CD8-positive, alpha-beta memory T cell (primary cell): Measurements from ENCODE around the gene FAM83E. TPM values are rescaled to one million over a fixed set of nuclear protein-coding genes. Genes with fewer than 3 reads are reported as not detected.

Experiments used
- CTCF ChIA-PET: fragments of 350-600 bp; sonication (Branson Sonifier 250); formaldehyde crosslinking; loops from one replicate; lab custom pipeline; 2021; ENCODE audit warnings: antibody characterized with exemption; lab: Charles Lee
- POLR2A ChIA-PET: fragments of 350-600 bp; sonication (Branson Sonifier 250); formaldehyde crosslinking; loops from one replicate; lab custom pipeline; 2021; ENCODE audit warnings: antibody characterized with exemption; lab: Charles Lee
- DNase-seq, 5 donors: peaks; one replicate each; pipeline versions ENCODE4 v3.0.0 to v3.0.0-alpha.2; 2020 to 2022; ENCODE audit warnings: mixed read lengths in 1 of 5
- H3K27ac ChIP-seq: one replicate; pipeline ENCODE4 v1.7.0; 2013; ENCODE audit warnings: low read depth, mild to moderate bottlenecking, low read length, moderate library complexity
- H3K27me3 ChIP-seq: 2 replicates; pipeline ENCODE4 v1.7.0; 2013; ENCODE audit warnings: low read length, mild to moderate bottlenecking; ENCODE audit not compliant: insufficient read depth, poor library complexity, severe bottlenecking
- H3K36me3 ChIP-seq: 2 replicates; pipeline ENCODE4 v1.7.0; 2013; ENCODE audit warnings: mild to moderate bottlenecking, low read length, moderate library complexity; ENCODE audit not compliant: insufficient read depth
- H3K4me1 ChIP-seq: 2 replicates; pipeline ENCODE4 v1.7.0; 2013; ENCODE audit warnings: mild to moderate bottlenecking, low read length, moderate library complexity; ENCODE audit not compliant: insufficient read depth
- H3K4me3 ChIP-seq: 2 replicates; pipeline ENCODE4 v1.7.0; 2013; ENCODE audit warnings: mild to moderate bottlenecking, low read length
- H3K9me3 ChIP-seq: 2 replicates; pipeline ENCODE4 v1.7.0; 2013; ENCODE audit warnings: mild to moderate bottlenecking, low read length
- H3K27ac Mint-ChIP-seq, 8 donors: one replicate each; pipeline ENCODE4 v1.8.0; 2020 to 2021; ENCODE audit warnings: mixed read lengths in 8 of 8, mild to moderate bottlenecking in 6 of 8, inconsistent platforms in 3 of 8, moderate library complexity in 3 of 8
- H3K27me3 Mint-ChIP-seq, 2 donors: one replicate each; pipeline ENCODE4 v1.8.0; 2020 to 2021; ENCODE audit warnings: mixed read lengths in 2 of 2, mild to moderate bottlenecking in 1 of 2, moderate library complexity in 1 of 2
- H3K36me3 Mint-ChIP-seq, 3 donors: one replicate each; pipeline ENCODE4 v1.8.0; 2020 to 2021; ENCODE audit warnings: mixed read lengths in 3 of 3, inconsistent platforms in 1 of 3, mild to moderate bottlenecking in 1 of 3
- H3K4me1 Mint-ChIP-seq, 3 donors: one replicate each; pipeline ENCODE4 v1.8.0; 2020 to 2021; ENCODE audit warnings: mixed read lengths in 3 of 3, inconsistent platforms in 1 of 3, mild to moderate bottlenecking in 1 of 3
- H3K4me3 Mint-ChIP-seq, 7 donors: one replicate each; pipeline ENCODE4 v1.8.0; 2020 to 2021; ENCODE audit warnings: mixed read lengths in 7 of 7, mild to moderate bottlenecking in 6 of 7, moderate library complexity in 4 of 7, inconsistent platforms in 2 of 7
- H3K9me3 Mint-ChIP-seq, 5 donors: one replicate each; pipeline ENCODE4 v1.8.0; 2020 to 2022; ENCODE audit warnings: mixed read lengths in 5 of 5, mild to moderate bottlenecking in 3 of 5, moderate library complexity in 2 of 5, inconsistent platforms in 1 of 5
- polyA plus RNA-seq: library from polyadenylated mRNA; unstranded; fragments of 300-500 nt; fragmentation: Illumina TruSeq; gene quantifications from one replicate; pipeline ENCODE4 v1.2.3, GENCODE V29; 2021
- total RNA-seq, 2 experiments: library from RNA; stranded (reverse); gene quantifications; one replicate each; pipeline ENCODE4 v1.2.3, GENCODE V29; 2021

The FAM83E gene
- total and polyA plus RNA-seq, 3 experiments from 2014 or later: 3.7 to 5.4 TPM; not detected in 1

DNA sequence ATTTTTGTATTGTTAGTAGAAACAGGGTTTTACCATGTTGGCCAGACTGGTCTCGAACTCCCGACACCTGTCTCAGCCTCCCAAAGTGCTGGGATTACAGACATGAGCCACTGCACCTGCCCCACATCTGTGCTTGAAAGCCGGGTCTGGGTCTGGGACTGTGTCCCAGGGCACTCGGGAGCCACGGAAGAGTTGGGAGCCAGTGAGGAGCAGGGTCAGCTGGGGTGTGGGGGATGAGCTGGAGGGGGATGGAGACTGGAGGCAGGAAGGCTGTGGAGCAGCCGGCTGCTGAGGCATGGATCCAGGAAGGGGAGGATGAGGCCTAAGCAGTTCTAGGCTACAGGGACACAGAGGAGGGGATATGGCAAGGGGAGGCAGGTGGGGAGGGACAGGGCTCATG lies 19.0 kb downstream of the FAM83E start:
- Histone ChIP-seq H3K36me3 (no peaks in the 10 kb centered on the region), H3K4me3 (no peak overlapping the region), H3K9me3 (no peaks in the 10 kb centered on the region), H3K4me1 (peaks cover 6% of the 10 kb centered on the region), H3K27ac (no peak overlapping the region), H3K27me3 (no peaks in the 10 kb centered on the region)
- peak overlapping the region in 3 of 8 donors; percentile 10 to 76 (median 33) for H3K27ac Mint-ChIP-seq
- H3K27me3 Mint-ChIP-seq: peaks cover 0 to 4% of the 10 kb centered on the region in 2 donors
- H3K36me3 Mint-ChIP-seq: peaks cover 0 to 2% (median 0%) of the 10 kb centered on the region in 3 donors
- no peak for DNase-seq
- H3K4me1 Mint-ChIP-seq: peaks cover 4 to 18% (median 5%) of the 10 kb centered on the region in 3 donors
- ChIA-PET POLR2A (interaction anchor here (0.8 kb wide), 1 partner anchor 82 kb away, joined by 3 read pairs; no protein-coding TSS in a partner anchor), CTCF (interaction anchor here (1.1 to 1.6 kb wide), 4 partner anchors 12 to 262 kb away, joined by 3 to 8 read pairs (median 6); no protein-coding TSS in a partner anchor)
- peak overlapping the region in 3 of 7 donors; percentile 17 to 58 (median 37) for H3K4me3 Mint-ChIP-seq
- H3K9me3 Mint-ChIP-seq: no peaks in the 10 kb centered on the region

DNA sequence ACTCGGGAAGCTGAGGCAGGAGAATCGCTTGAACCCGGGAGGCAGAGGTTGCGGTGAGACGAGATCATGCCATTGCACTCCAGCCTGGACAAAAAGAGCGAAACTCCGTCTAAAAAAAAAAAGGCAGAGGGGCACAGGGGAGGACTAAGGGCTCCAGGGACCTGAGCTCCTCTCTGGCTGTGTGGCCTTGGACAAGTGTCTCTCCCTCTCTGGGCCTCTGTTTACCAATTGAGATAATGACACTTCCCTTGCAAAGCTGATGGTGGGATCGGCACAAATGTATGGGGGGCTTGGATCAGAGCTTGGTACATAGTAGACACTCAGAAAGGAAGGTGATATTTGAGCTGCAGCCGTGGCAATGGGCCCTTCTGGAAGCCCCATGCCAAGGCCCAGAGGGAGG lies 19.7 kb downstream of the FAM83E start:
- H3K27ac ChIP-seq: no peak overlapping the region
- H3K36me3 ChIP-seq: no peaks in the 10 kb centered on the region
- peaks cover 0 to 4% of the 10 kb centered on the region in 2 donors for H3K27me3 Mint-ChIP-seq
- H3K4me3 ChIP-seq: no peak overlapping the region
- H3K9me3 Mint-ChIP-seq: no peaks in the 10 kb centered on the region
- H3K4me3 Mint-ChIP-seq: peak overlapping the region in 4 of 7 donors; percentile 10 to 58 (median 42)
- ChIA-PET POLR2A (interaction anchor here (0.8 kb wide), 1 partner anchor 81 kb away, joined by 3 read pairs; no protein-coding TSS in a partner anchor), CTCF (interaction anchor here (1.1 to 2.0 kb wide), 6 partner anchors 13 to 261 kb away, joined by 3 to 8 read pairs (median 5); no protein-coding TSS in a partner anchor)
- peaks cover 0 to 2% (median 0%) of the 10 kb centered on the region in 3 donors for H3K36me3 Mint-ChIP-seq
- DNase-seq: no peak
- no peaks in the 10 kb centered on the region for H3K27me3 ChIP-seq
- H3K9me3 ChIP-seq: no peaks in the 10 kb centered on the region
- H3K27ac Mint-ChIP-seq: peak overlapping the region in 7 of 8 donors; percentile 3 to 97 (median 70)
- peaks cover 4 to 18% (median 5%) of the 10 kb centered on the region in 3 donors for H3K4me1 Mint-ChIP-seq
- H3K4me1 ChIP-seq: peaks cover 6% of the 10 kb centered on the region

GRCh38 chr19:48591021-48591420 lies 23.9 kb downstream of the FAM83E start:
- Histone ChIP-seq H3K4me1 (peaks cover 6% of the 10 kb centered on the region), H3K27ac (no peak overlapping the region), H3K9me3 (no peaks in the 10 kb centered on the region), H3K4me3 (no peak overlapping the region), H3K27me3 (no peaks in the 10 kb centered on the region), H3K36me3 (no peaks in the 10 kb centered on the region)
- H3K4me1 Mint-ChIP-seq: peaks cover 8 to 18% (median 16%) of the 10 kb centered on the region in 3 donors
- H3K36me3 Mint-ChIP-seq: peaks cover 0 to 2% (median 0%) of the 10 kb centered on the region in 3 donors
- peaks cover 2 to 5% of the 10 kb centered on the region in 2 donors for H3K27me3 Mint-ChIP-seq
- ChIA-PET POLR2A (no interaction called here), CTCF (interaction anchor here (11.2 kb wide), 1 partner anchor 84 kb away, joined by 152 read pairs; no protein-coding TSS in a partner anchor)
- H3K4me3 Mint-ChIP-seq: no peak overlapping the region
- DNase-seq: no peak
- peak overlapping the region in 1 of 8 donors; percentile 32 for H3K27ac Mint-ChIP-seq
- H3K9me3 Mint-ChIP-seq: no peaks in the 10 kb centered on the region

DNA sequence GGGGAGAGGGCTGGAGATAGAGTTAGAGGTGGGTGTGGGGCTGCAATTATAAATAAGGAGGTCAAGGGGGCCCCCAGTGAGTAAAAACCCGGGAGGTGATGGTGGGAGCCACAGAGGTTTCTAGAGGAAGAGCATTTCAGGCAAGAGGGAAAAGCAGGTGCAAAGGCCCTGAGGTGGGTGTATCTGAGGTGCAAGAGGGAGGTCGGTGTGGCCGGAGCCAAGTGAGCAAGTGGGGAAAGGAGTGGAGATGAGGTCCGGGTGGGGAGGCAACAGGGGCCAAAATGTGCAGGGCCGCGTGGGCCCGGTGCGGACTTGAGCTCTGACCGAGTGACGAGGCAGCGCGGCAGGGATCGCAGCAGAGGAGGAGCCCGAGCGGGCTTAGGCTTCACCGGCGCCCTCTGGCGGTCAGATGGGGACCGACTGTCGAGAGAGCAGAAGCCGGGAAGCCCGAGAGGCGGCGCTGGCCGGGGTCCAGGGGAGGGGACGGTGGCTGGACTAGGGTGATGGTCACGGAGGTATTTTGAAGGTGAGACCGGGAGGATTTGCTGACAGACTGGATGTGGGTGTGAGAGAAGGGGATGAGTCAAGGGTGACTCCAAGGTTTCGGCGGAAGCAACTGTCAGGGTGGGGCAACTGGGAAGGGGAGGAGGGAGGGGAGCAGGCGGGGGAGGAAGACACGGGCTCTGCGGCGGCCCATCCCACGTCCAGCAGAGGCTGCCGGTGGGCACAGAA lies 26.0 kb downstream of the FAM83E start:
- H3K4me1 ChIP-seq: peaks cover 6% of the 10 kb centered on the region
- CTCF ChIA-PET: interaction anchor here (0.7 to 11.2 kb wide), 13 partner anchors 9 to 256 kb away, joined by 3 to 152 read pairs (median 3); partner anchors contain the start of gene SPACA4
- H3K27me3 Mint-ChIP-seq: peaks cover 2 to 10% of the 10 kb centered on the region in 2 donors
- no peaks in the 10 kb centered on the region for H3K36me3 Mint-ChIP-seq
- H3K36me3 ChIP-seq: no peaks in the 10 kb centered on the region
- H3K9me3 ChIP-seq: no peaks in the 10 kb centered on the region
- H3K9me3 Mint-ChIP-seq: no peaks in the 10 kb centered on the region
- peak overlapping the region in 5 of 8 donors; percentile 11 to 78 (median 48) for H3K27ac Mint-ChIP-seq
- peaks cover 10 to 17% (median 15%) of the 10 kb centered on the region in 3 donors for H3K4me1 Mint-ChIP-seq
- peak; percentile 72 to 88 (median 80) for DNase-seq
- no peaks in the 10 kb centered on the region for H3K27me3 ChIP-seq
- peak overlapping the region; percentile 52 for H3K4me3 ChIP-seq
- POLR2A ChIA-PET: interaction anchor here (0.6 kb wide), 1 partner anchor 57 kb away, joined by 3 read pairs; no protein-coding TSS in a partner anchor
- peak overlapping the region; percentile 46 to 81 (median 65) for H3K4me3 Mint-ChIP-seq
- no peak overlapping the region for H3K27ac ChIP-seq

- peaks cover 2 to 12% of the 10 kb centered on the region in 2 donors for H3K27me3 Mint-ChIP-seq
- H3K9me3 ChIP-seq: no peaks in the 10 kb centered on the region
- CTCF ChIA-PET: interaction anchor here (0.5 to 11.2 kb wide), 6 partner anchors 18 to 254 kb away, joined by 3 to 152 read pairs (median 8); no protein-coding TSS in a partner anchor
These were observed 27.5 kb downstream of the FAM83E start for GRCh38 chr19:48587387-48587786.

GRCh38 chr19:48582168-48582567 lies 32.7 kb downstream of the FAM83E start:
- Mint-ChIP-seq H3K4me1 (peaks cover 3 to 6% (median 4%) of the 10 kb centered on the region in 3 donors), H3K36me3 (no peaks in the 10 kb centered on the region), H3K27me3 (peaks cover 0 to 9% of the 10 kb centered on the region in 2 donors), H3K27ac (no peak overlapping the region), H3K9me3 (no peaks in the 10 kb centered on the region), H3K4me3 (no peak overlapping the region)
- Histone ChIP-seq H3K27me3 (no peaks in the 10 kb centered on the region), H3K27ac (no peak overlapping the region), H3K4me1 (no peaks in the 10 kb centered on the region), H3K4me3 (no peak overlapping the region), H3K9me3 (no peaks in the 10 kb centered on the region), H3K36me3 (no peaks in the 10 kb centered on the region)
- ChIA-PET CTCF (interaction anchor here (0.6 to 11.2 kb wide), 2 partner anchors 12 to 76 kb away, joined by 3 to 152 read pairs; no protein-coding TSS in a partner anchor), POLR2A (no interaction called here)
- no peak for DNase-seq

More at GRCh38 chr19:48587387-48587786, 27.5 kb downstream of the FAM83E start:
- POLR2A ChIA-PET: no interaction called here
- Histone ChIP-seq H3K27ac (no peak overlapping the region), H3K4me3 (no peak overlapping the region), H3K4me1 (peaks cover 6% of the 10 kb centered on the region), H3K36me3 (no peaks in the 10 kb centered on the region), H3K27me3 (no peaks in the 10 kb centered on the region)
- Mint-ChIP-seq H3K4me3 (no peak overlapping the region), H3K4me1 (peaks cover 10 to 17% (median 11%) of the 10 kb centered on the region in 3 donors), H3K36me3 (no peaks in the 10 kb centered on the region), H3K9me3 (no peaks in the 10 kb centered on the region), H3K27ac (peak overlapping the region in 1 of 8 donors; percentile 66)
- no peak for DNase-seq

GRCh38 chr19:48578891-48579290 lies 36.0 kb downstream of the FAM83E start:
- no peaks in the 10 kb centered on the region for H3K36me3 ChIP-seq
- Mint-ChIP-seq H3K4me3 (no peak overlapping the region), H3K27me3 (peaks cover 0 to 4% of the 10 kb centered on the region in 2 donors), H3K36me3 (no peaks in the 10 kb centered on the region), H3K9me3 (no peaks in the 10 kb centered on the region), H3K27ac (no peak overlapping the region), H3K4me1 (no peaks in the 10 kb centered on the region)
- no peak overlapping the region for H3K27ac ChIP-seq
- no peak overlapping the region for H3K4me3 ChIP-seq
- DNase-seq: no peak
- H3K27me3 ChIP-seq: no peaks in the 10 kb centered on the region
- ChIA-PET POLR2A (no interaction called here), CTCF (interaction anchor here (0.9 kb wide), 1 partner anchor 10 kb away, joined by 3 read pairs; no protein-coding TSS in a partner anchor)
- H3K4me1 ChIP-seq: no peaks in the 10 kb centered on the region
- no peaks in the 10 kb centered on the region for H3K9me3 ChIP-seq
